ENCODE measurements around the gene PLVAP.
A peak's percentile ranks its signal among the peaks of the same experiment; 100 is the strongest.

PLVAP gene

GRCh38 chr19:17359905-17360800, 17.0 kb downstream of the PLVAP start:
- no peak for DNase-seq (ENCODE audit: low read depth in 2 of 2)

- no peak for DNase-seq (ENCODE audit: low read depth in 2 of 2)
These were observed 18.7 kb downstream of the PLVAP start for GRCh38 chr19:17358395-17358794.

GRCh38 chr19:17357724-17358123, 19.4 kb downstream of the PLVAP start:
- DNase-seq (ENCODE audit: low read depth in 2 of 2): no peak

GRCh38 chr19:17357078-17357666, 20.0 kb downstream of the PLVAP start:
- no peak for DNase-seq (ENCODE audit: low read depth in 2 of 2)

- DNase-seq (ENCODE audit: low read depth in 2 of 2): no peak
These were observed 23.8 kb downstream of the PLVAP start for GRCh38 chr19:17353386-17353785.

- no peak for DNase-seq (ENCODE audit: low read depth in 2 of 2)
These were observed 24.4 kb downstream of the PLVAP start for GRCh38 chr19:17352608-17353280.

GRCh38 chr19:17351815-17352435, 25.2 kb downstream of the PLVAP start:
- no peak for DNase-seq (ENCODE audit: low read depth in 2 of 2)

GRCh38 chr19:17348700-17349099, 28.4 kb downstream of the PLVAP start:
- DNase-seq (ENCODE audit: low read depth in 2 of 2): no peak

- DNase-seq (ENCODE audit: low read depth in 2 of 2): no peak
These were observed 29.3 kb downstream of the PLVAP start for GRCh38 chr19:17347877-17348276.

GRCh38 chr19:17347361-17347760, 29.8 kb downstream of the PLVAP start:
- DNase-seq (ENCODE audit: low read depth in 2 of 2): no peak

- peak; percentile 70 to 80 for DNase-seq (ENCODE audit: low read depth in 2 of 2)
These were observed 31.0 kb downstream of the PLVAP start for GRCh38 chr19:17346109-17346671.

GRCh38 chr19:17341845-17342244, 35.3 kb downstream of the PLVAP start:
- no peak for DNase-seq (ENCODE audit: low read depth in 2 of 2)

GRCh38 chr19:17341386-17341785, 35.8 kb downstream of the PLVAP start:
- no peak for DNase-seq (ENCODE audit: low read depth in 2 of 2)

- no peak for DNase-seq (ENCODE audit: low read depth in 2 of 2)
These were observed 36.2 kb downstream of the PLVAP start for GRCh38 chr19:17340871-17341357.

- no peak for DNase-seq (ENCODE audit: low read depth in 2 of 2)
These were observed 36.8 kb downstream of the PLVAP start for GRCh38 chr19:17340302-17340870.

GRCh38 chr19:17339088-17339741, 37.9 kb downstream of the PLVAP start:
- peak; percentile 64 to 73 for DNase-seq (ENCODE audit: low read depth in 2 of 2)

- no peak for DNase-seq (ENCODE audit: low read depth in 2 of 2)
These were observed 38.6 kb downstream of the PLVAP start for GRCh38 chr19:17338433-17339078.

GRCh38 chr19:17337675-17338432, 39.3 kb downstream of the PLVAP start:
- DNase-seq (ENCODE audit: low read depth in 2 of 2): no peak

GRCh38 chr19:17336872-17337674, 40.1 kb downstream of the PLVAP start, which contains the start of gene GTPBP3:
TSS of gene GTPBP3 (plus strand) at chr19:17337553. CDS start at chr19:17337612, 59 bp downstream.
- DNase-seq (ENCODE audit: low read depth in 2 of 2): peak; percentile 95 to 97
